GM12878 (cell line): ENCODE data around the gene RPGR.

Source experiments
- CTCF ChIP-seq, 3 experiments: IDR thresholded peaks in 2 of 3; conservative IDR thresholded peaks in 1 of 3; 2 replicates each; pipeline ENCODE4 v1.5.1; 2011; ENCODE audit warnings: low read depth in 3 of 3, low read length in 3 of 3, mild to moderate bottlenecking in 3 of 3, control low read depth in 2 of 3, moderate library complexity in 2 of 3, inconsistent platforms in 1 of 3, mixed read lengths in 1 of 3; ENCODE audit not compliant: control insufficient read depth in 2 of 3, insufficient read depth in 1 of 3; ENCODE audit errors: extremely low read depth in 1 of 3
- POLR2AphosphoS5 ChIP-seq: IDR thresholded peaks from 2 replicates; pipeline ENCODE4 v1.6.1; 2011; ENCODE audit warnings: mild to moderate bottlenecking, low read length, inconsistent platforms
- USF2 ChIP-seq: IDR thresholded peaks from 2 replicates; pipeline ENCODE4 v1.6.1; 2011; ENCODE audit warnings: low read depth, low read length, improper control_type of control experiment, borderline replicate concordance

- TF ChIP-seq CTCF (IDR thresholded peaks at IDR 0.05 in 2 of 3, conservative IDR thresholded peaks at IDR 0.05 in 1 of 3; ENCODE audit: control insufficient read depth in 2 of 3, extremely low read depth in 1 of 3, insufficient read depth in 1 of 3, low read depth in 3 of 3, low read length in 3 of 3) = no peak
- no peak for TF ChIP-seq POLR2AphosphoS5
- TF ChIP-seq USF2 = no peak
Measured at GRCh38 chrX:38365954-38366353, 38.6 kb upstream of the RPGR start.
